Kidney glomerular epithelial cell (primary cell): ENCODE data around the gene CACNA2D1.
A peak's percentile ranks its signal among the peaks of the same experiment; 100 is the strongest.

ENCODE experiments used
- DNase-seq: peaks from one replicate; lab custom pipeline; 2025; lab: John Stamatoyannopoulos, UW

The CACNA2D1 gene

DNA sequence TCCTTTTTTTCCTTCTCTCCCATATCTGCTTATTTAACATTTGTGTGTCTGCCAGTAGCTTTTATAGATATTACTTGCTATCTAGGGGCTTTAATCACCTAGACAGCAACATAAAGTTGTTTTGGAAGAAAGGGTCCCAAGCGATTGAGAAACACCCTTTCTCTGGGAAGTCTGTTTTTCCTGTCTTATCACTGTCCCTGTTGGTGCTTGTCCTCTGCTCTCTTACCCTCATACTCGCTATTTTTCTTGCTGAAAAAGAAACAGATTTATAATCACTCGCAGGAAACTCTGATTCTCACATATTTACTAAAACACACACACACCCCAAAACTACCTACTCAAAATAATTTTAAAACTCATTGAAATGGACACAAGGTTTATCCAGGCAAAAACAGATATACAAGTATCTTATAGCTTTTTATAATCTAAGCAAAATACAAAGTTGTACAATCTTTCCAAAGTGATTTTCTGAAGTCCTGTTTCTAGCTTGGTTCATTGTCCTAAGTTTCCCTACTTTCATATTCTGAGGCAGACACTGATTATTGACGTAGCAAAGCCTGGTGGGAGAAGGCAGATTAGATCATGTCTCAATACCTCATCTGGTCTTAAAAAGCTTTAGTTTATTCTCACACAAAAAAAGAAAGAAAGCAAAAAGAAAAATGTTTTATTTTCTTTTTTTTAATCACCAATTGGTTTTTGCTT lies 157.3 kb downstream of the CACNA2D1 start:
- DNase-seq: no peak

DNA sequence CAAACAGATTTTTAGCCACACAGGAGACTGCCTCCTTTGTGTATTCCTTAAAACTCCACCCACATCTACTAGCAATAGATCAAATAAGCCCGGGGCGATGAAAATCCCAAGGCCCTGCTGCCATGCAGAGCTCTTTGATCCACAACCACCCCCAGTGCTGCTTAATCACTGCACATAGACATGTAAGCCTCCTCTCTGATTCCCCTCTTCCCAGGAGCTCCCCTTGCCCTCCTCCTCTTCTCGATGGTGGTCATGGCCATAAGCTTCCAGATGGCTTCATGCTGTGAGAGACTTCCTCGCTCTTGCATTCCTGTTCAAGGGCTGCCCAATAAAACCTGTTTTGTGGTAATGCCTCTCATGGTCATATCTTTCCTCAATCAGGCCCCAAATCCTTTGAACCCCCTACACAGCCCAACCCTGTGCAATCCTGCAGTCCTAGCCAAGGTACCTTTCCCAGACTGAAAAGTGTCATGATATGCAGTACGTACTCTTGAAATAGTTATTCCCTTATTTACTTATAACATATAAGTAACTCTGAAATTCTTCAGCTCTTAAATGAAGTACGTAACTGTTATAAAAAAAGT lies 158.5 kb downstream of the CACNA2D1 start:
- no peak for DNase-seq

DNA sequence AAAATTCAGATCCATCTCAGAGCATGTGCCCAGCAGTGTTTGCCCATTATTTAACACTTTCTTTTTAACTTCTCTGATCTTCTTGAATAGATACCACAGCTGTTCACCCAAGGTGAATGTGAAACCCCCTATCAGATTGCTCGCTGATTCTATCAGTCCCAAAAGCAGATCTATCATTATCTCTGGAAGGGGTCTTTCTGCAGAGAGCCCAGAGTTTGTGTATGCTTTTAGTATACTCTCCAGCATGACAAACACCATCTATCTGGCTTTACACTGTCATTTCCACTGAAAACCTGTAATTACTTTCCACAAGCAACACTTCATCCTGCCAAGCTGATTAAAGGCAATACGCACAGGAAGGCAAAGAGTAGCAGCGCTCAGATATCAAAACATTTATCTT lies 168.2 kb downstream of the CACNA2D1 start:
- DNase-seq: no peak

DNA sequence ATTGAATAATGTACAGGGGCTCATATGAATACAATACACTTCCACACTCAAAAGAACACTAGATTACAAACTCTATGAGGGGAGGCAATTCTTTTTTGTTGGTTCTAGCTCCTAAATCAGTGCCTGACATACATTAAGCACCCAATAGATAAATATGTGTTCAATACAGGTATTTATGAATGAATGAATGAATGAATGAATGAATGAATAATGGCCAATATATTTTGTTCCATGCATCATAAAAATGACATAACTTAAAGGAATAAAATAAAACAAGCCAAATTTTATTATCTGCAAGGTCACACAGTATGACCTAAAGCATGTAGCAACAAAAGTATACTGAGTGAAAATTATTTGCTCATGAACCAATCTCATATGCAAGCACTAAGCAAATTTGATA lies 168.9 kb downstream of the CACNA2D1 start:
- DNase-seq: no peak

DNA sequence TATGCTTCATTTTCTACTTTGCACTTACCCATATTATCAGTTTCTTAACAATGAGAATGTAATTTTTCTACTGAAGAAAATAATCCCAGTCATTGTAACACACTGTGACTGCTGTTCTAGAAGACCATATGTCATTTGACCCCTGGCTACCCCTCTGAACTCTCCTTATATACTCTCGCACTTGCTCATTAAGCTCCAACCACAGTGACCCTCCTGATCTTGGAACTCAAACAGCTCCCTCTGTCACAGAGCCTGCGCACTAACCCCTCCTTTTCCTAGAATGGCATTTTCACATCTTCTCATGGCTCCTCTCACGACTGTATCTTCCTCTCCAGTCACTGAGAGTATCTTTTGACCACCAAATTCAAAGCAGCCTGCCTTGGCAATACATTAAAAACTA lies 169.7 kb downstream of the CACNA2D1 start:
- DNase-seq: no peak

DNA sequence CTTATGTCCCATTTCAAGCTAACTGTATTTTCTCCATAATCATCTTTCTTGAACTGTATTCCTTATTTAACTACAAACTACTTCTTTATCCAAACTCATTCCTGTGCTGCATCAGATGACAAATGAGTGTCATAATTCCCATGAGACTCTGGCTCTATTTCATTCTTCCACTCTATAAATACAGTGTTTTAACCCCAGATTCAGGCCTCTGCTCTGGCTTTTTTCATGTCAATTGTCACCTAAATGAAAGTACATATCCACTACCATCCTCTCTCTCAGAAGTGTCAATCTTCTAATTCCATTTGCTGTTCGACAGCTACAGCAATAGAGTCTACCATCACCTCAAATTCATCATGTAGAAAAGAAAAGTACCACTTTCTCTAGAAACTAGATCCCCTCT lies 172.7 kb downstream of the CACNA2D1 start:
- no peak for DNase-seq

DNA sequence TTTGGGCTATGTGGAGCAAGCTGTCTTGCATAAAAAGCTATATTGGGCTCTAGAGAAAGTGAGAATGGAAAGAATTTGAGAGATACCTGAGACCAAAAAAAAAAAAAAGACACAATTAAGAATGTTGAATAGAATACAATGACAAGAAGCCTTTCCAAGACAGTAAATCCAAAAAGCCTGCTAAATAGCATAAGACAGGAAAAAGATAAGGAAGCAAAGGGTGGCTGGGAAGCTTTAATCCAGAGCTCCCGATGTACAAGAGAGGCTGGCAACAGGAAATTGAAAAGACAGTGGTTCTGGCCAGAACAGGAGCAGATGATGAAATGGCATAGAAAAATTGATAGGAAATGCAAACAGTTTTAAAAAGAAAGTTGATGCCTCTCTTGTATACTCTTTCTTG lies 174.9 kb downstream of the CACNA2D1 start:
- no peak for DNase-seq

DNA sequence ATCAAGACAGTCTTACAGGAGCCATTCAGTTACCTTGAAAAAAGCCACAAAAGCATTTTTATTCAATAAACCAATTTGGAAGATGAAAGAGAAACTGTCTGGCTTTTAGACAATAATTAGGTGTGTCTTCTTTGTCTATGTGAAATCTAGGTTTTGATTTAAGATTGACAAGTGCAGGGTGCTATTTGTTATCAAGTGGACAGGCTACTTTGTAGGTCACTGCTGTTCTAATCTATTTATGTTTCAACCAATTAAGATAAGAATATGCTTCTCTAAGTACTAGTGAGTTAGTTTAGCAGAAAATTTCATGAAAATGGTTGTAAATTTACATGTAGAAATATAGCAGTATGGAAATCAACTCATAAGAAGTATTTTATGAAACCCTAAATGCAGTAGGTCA lies 177.5 kb downstream of the CACNA2D1 start:
- DNase-seq: no peak

DNA sequence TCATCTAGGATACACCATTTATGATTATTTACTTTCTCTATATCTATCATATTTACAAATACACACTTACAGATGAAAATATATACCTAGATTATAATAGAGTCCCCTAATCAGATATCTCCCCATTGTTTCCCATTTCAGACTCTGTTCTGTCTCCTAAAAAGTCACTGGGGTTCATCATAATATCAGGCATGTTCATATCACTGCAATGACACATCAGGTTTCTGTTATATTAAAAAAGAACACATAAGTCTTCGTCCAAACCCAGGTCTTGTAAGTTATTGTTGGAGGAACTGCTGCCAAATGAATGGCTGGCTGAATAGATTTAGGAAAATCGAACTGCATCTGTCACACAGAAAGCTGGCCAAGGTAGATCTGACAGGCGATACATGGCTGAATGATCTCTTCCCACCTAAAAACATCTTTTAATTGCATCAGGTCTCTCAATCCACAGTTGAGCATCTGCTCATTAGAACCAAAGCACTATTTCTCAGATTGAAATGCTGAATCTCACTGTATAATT lies 178.7 kb downstream of the CACNA2D1 start:
- no peak for DNase-seq

DNA sequence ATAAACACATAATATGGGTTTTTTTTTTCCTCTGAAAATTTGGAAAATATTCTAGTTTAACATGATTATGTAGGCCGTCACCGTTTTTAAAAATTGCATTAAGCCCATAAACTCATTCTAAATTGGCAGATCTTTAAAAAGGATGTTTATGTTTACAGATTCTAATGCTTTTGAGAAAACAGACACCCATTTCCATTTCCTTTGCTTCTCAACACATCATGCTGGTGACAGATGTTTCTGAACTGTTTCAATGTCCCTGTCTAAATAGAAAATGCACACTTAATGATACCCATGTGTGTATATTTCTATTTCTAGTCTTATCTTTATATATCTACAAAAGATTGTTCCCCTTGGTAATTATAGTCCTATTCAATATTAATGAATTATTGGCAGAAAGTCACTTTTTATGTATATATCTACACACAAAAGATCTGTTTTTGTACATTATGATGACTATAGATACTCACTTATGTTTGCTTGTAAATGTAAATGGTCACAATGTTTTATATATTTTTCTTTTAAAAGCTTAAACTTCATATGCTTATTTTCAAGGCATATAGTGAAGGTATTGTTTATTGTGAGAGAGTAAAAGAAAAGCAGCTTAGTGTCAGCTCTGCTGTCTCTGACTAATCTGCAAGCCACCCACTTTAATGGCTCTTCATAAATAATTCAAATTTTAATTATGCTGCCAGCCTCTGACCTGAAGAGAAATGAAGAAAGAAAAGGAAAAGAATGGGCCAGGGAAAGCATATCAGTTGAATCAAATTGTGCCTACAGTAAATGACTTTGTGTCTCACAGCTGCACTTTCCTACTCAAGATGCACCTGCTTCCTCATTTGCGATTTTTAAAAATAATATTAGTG lies 179.4 kb downstream of the CACNA2D1 start:
- no peak for DNase-seq

DNA sequence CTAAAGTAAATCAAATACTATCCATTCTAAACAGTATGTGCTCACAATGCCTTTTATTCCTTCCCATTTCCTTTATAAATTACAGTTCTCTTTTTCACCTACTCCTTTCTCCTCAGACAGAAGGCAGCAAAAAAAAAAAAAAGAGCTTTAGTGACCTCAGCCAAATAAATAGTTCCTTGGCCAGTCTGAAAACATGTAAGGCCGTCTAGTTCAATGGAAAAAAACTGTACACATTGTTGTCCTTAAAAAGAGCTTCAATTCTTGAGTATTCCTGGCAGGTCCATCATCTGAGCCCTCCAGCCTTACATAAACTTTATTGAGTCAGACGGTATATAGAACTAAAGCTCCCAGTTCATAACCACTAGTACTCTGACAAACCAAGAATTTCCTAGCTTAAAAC lies 185.4 kb downstream of the CACNA2D1 start:
- no peak for DNase-seq

DNA sequence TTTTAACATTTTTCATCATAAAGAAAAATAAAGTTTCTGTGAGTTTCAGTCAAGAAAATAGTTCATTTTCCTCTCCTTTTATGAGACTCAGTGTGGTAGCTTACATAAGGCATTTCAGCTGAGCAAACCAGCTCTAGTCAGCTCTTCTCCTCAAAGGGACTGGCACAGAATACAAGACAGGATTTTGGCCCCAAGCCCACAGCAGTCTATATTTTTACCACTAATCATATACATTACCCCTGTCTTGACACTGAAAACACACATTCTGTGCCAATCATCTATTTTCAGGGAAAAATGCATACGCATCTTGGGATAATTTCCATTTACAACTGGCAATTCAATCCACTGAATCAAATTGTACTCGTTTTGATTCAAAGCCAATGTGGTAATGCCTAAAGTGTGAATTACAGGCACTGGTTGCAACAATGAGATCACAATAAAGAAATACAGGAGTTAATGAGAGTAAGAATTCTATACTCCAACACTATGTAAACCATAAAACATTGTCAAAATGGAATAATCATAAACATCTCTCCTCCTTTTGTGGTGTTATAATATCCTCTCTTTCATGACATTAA lies 186.4 kb downstream of the CACNA2D1 start:
- DNase-seq: no peak

DNA sequence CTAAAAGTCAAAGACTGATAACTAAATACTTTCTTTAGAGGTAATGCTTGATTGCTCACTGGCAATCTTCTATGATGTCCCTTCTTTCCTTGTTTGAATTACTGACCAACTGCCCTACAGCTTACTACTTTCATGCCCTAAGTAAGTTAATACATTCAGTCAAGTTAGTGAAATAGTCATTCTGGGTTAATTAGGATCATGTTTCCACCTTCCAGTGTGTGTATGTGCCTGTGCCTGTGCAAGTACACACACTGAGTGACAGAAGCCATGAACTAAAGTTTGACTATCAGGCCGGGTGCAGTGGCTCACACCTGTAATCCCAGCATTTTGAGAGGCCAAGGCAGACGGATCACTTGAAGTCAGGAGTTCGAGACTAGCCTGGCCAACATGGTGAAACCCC lies 187.9 kb downstream of the CACNA2D1 start:
- DNase-seq: no peak

DNA sequence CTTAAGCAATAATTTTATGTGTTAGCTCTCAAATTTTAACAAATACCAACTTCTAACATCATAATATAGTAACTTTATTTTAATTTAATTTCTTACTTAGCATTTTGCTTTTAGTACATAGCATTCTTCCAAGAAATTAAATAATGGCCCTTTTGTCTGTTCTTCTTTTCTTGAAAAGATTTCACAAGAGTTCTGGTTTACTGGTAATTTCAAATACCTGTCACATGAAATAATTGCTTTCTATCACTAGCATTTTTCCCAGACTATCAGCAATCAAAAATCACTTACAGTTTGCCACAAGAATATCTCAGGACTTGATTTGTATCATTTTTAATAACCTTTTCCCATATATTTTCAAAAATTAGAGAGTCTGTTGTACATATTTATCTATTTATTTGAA lies 193.0 kb downstream of the CACNA2D1 start:
- DNase-seq: no peak

DNA sequence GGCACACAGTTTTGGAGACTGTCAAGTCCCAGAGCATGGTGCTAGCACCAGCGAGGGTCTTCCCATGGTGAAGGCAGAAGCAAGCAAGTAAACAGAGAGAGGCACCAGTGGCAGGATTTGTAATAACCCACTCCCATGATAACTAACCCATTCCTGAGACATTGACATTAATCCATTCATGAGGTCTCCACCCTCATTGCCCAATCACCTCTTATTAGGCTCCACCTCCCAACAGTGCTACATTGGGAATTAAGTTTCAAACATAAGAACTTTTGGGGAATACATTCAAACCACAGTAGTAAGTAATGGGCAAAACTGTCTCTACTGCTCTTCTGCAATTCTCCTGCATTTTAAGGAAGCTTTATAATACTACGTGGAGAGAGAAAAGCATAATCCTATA lies 193.6 kb downstream of the CACNA2D1 start:
- no peak for DNase-seq

DNA sequence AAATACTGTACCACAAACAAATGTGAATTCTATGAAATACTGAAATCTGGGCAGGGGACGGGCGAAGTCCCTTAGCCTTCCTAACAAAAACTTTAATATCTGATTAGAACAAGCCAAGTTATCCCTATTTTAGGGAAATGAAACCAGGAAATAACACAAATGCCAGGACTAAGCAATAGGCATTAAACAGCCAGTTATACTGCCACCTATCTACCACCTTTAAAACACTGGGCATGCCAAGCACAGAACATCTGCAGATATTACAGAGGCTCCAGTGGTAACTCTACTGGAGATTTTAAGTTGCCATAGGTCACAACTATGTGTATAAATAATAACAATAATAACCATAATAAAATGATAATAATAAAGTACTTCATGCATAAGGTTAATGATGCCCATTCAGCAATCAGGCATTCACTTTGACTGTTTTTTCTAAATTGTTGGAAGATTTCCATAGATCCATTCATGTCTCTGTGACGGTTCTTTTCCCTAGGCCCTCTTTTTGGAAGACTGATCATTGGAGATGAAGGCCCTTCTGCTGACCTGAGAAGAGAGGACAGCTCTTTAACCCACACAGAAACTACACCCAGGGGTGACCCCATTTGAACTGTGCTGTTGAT lies 195.7 kb downstream of the CACNA2D1 start:
- peak; percentile 32 for DNase-seq

DNA sequence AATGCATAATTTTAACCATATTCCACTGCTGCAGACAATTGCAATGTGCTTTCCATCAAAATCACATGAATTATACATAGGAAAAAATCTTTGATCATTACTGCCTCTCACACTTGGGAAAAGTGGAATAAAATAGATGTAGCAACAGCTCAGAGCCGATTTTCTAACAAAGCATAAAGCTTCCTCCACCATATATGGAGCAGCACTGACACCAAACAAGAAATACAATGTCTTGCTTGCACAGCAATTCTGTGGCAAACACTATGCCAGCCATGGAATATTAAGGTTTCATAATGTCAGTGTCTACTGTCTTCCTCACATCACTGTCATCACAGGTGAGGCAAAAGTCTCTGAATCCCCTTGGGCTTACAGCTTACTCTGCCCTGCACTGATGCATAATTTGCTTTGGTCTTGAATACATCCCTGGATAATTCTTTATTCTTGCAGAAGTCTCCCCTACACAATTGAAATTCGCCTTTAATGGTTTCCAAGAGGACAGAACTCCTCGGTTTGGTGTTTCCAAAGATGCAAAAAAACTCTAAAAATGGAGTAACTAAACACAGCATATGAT lies 198.5 kb downstream of the CACNA2D1 start:
- DNase-seq: no peak

DNA sequence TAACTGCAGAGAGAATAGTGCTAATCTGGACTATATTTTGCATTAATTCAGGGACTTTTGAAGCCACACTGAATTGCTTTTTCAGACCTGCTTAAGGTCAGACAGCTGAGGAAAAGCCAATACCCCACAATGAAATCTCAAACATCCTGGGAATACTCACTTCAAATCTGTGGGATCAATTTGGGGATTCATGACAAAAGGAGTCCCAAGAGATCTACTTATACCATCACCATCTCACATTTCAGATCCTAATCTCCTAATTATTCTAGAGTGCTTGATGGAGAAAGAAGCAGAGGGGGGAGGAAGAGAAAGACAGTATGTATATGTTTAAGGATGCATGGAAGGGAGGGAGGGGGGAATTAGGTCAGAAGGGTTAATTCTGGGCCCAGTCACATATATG lies 202.2 kb downstream of the CACNA2D1 start:
- DNase-seq: no peak

DNA sequence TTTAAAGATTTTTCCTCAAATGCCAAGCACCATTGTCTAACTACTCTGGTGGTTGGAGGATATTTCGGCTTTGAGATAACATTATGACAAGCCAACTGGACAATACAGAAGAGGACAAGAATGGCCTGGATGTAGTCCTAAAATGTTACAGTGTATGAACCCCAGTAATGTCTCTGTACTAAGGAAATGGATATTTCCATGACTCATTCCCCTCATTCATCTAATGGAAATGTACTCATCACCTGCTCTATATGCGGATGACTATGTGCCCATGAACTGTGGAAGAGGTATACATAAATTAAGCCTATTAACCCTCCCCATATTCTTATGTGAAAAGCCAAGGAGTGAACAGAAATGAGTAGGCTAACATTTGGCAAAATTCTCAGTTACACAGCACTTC lies 207.9 kb downstream of the CACNA2D1 start:
- DNase-seq: peak; percentile 14

DNA sequence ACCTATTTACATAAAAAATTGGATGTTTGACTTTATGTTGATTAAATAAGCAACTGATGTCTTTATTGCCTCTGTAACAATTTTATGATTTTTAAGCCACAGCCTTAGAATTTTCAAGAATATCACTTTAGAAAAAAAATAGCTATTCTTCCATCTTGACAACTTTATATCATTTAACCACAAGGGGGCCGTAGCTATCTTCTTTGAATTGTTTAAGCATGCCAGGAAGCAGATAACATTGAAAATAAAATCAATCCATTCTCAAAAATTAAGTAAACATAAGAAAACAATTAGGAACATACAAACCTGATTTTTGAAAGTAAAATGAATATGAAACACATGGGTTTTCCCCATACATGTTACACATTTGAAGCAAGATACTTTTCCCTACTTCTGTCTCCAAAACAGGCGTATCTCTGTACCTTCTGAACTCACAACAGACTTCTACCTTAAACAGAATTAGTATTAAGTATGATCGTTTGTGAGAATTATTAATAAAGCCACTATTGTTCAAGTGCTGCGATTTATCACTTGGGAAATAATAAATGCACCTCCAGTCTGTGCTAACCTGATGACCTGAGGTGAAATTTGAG lies 209.0 kb downstream of the CACNA2D1 start:
- peak; percentile 34 for DNase-seq

DNA sequence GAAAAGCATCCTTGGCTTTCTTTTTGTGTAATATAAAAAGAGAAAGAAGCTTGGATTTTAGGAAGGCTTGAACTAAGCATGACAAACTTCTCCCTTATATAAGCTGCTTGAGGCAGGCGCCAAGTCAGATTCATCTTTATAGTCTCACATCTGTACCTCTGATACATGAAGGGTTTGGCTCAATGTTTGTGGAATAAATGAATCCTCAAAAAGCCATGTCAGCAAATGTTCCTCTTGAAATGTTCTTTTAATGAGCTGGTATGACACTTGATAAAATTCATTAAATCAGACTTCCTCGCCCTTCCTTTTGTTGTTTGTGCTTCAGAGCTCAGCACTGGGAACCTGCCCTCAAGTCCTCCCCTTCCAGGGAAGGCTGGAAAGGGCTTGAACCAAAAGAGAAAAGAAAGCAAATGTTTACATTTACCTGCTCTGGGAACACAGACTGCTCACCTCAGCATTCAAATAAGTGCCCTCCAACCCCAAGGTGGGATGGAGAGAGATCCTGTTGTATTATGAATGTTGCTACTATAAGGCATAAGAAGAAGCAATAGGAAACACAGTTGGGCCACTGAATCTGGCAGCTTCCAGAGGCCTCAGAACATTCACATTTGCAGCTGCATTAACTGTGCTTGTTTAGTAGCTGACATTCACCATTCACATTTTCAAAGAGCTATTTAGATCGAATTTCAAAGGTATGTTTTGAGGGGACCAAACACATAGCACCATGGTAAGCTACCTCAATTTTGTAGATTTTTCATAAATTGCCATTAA lies 212.6 kb downstream of the CACNA2D1 start:
- no peak for DNase-seq
